ENCODE results near the gene SHPK.

GRCh38 chr17:3575511-3575910 is 60.5 kb downstream of the SHPK start:
- TF ChIP-seq, protein P1, sequence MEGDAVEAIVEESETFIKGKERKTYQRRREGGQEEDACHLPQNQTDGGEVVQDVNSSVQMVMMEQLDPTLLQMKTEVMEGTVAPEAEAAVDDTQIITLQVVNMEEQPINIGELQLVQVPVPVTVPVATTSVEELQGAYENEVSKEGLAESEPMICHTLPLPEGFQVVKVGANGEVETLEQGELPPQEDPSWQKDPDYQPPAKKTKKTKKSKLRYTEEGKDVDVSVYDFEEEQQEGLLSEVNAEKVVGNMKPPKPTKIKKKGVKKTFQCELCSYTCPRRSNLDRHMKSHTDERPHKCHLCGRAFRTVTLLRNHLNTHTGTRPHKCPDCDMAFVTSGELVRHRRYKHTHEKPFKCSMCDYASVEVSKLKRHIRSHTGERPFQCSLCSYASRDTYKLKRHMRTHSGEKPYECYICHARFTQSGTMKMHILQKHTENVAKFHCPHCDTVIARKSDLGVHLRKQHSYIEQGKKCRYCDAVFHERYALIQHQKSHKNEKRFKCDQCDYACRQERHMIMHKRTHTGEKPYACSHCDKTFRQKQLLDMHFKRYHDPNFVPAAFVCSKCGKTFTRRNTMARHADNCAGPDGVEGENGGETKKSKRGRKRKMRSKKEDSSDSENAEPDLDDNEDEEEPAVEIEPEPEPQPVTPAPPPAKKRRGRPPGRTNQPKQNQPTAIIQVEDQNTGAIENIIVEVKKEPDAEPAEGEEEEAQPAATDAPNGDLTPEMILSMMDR (IDR thresholded peaks at IDR 0.05): no peak
- TF ChIP-seq POLR2A (IDR thresholded peaks at IDR 0.05): no peak
